Common myeloid progenitor, CD34-positive (primary cell): ENCODE measurements around the gene DIDO1.
A peak's percentile ranks its signal among the peaks of the same experiment; 100 is the strongest.

ENCODE experiments used
- CTCF ChIA-PET: fragments of 350-600 bp; sonication (Branson Sonifier 250); formaldehyde crosslinking; loops from one replicate; lab custom pipeline; 2021; ENCODE audit warnings: antibody characterized with exemption; lab: Charles Lee
- POLR2A ChIA-PET: fragments of 350-600 bp; sonication (Branson Sonifier 250); formaldehyde crosslinking; loops from one replicate; lab custom pipeline; 2021; ENCODE audit warnings: antibody characterized with exemption; lab: Charles Lee
- DNase-seq, 3 donors: peaks; one replicate each; pipeline versions ENCODE4 v3.0.0 to v3.0.0-alpha.2; 2013
- H3K27ac ChIP-seq, 2 experiments: 1 replicate in 1 of 2; 2 replicates in 1 of 2; pipeline ENCODE4 v1.7.0; 2013; ENCODE audit warnings: inconsistent platforms in 2 of 2, low read length in 2 of 2, mild to moderate bottlenecking in 2 of 2, low read depth in 1 of 2, moderate library complexity in 1 of 2; ENCODE audit not compliant: severe bottlenecking in 2 of 2, insufficient read depth in 1 of 2, poor library complexity in 1 of 2
- H3K27me3 ChIP-seq, 5 experiments: replicated peaks in 2 of 5; 1 replicate in 3 of 5; 2 replicates in 2 of 5; pipeline versions ENCODE4 v1.6.1 to v1.7.0; 2013; ENCODE audit warnings: low read length in 4 of 5, mild to moderate bottlenecking in 2 of 5, moderate library complexity in 2 of 5, inconsistent platforms in 1 of 5; ENCODE audit not compliant: insufficient read depth in 5 of 5, control insufficient read depth in 4 of 5
- H3K36me3 ChIP-seq, 4 experiments: 1 replicate in 2 of 4; 2 replicates in 2 of 4; pipeline versions ENCODE4 v1.6.1 to v1.7.0; 2013; ENCODE audit warnings: low read length in 3 of 4, control low read depth in 1 of 4, mild to moderate bottlenecking in 1 of 4; ENCODE audit not compliant: control insufficient read depth in 4 of 4, insufficient read depth in 4 of 4
- H3K4me1 ChIP-seq, 4 experiments: 1 replicate in 3 of 4; 2 replicates in 1 of 4; pipeline versions ENCODE4 v1.6.1 to v1.7.1; 2013; ENCODE audit warnings: low read length in 3 of 4, mild to moderate bottlenecking in 3 of 4, control low read depth in 1 of 4, inconsistent platforms in 1 of 4, moderate library complexity in 1 of 4; ENCODE audit not compliant: control insufficient read depth in 4 of 4, insufficient read depth in 4 of 4; ENCODE audit errors: control extremely low read depth in 1 of 4
- H3K4me3 ChIP-seq, 7 experiments: 1 replicate in 4 of 7; 2 replicates in 3 of 7; pipeline versions ENCODE4 v1.5.1 to v1.7.0; 2013; ENCODE audit warnings: mild to moderate bottlenecking in 7 of 7, low read length in 6 of 7, moderate library complexity in 6 of 7, inconsistent platforms in 2 of 7, low read depth in 2 of 7, control low read depth in 1 of 7; ENCODE audit not compliant: insufficient read depth in 4 of 7, control insufficient read depth in 1 of 7; ENCODE audit errors: extremely low read depth in 1 of 7
- H3K9me3 ChIP-seq, 5 experiments: 1 replicate in 4 of 5; 2 replicates in 1 of 5; pipeline versions ENCODE4 v1.6.1 to v1.7.1; 2013; ENCODE audit warnings: low read length in 4 of 5, mild to moderate bottlenecking in 2 of 5, inconsistent platforms in 1 of 5, low read depth in 1 of 5, moderate library complexity in 1 of 5; ENCODE audit not compliant: control insufficient read depth in 4 of 5, insufficient read depth in 2 of 5; ENCODE audit errors: control extremely low read depth in 1 of 5
- WGBS: methylation state at CpG from one replicate; pipeline ENCODE4 v1.1.5; 2013; ENCODE audit not compliant: insufficient coverage; 5-methylcytosine and 5-hydroxymethylcytosine counted together

DIDO1 gene

DNA sequence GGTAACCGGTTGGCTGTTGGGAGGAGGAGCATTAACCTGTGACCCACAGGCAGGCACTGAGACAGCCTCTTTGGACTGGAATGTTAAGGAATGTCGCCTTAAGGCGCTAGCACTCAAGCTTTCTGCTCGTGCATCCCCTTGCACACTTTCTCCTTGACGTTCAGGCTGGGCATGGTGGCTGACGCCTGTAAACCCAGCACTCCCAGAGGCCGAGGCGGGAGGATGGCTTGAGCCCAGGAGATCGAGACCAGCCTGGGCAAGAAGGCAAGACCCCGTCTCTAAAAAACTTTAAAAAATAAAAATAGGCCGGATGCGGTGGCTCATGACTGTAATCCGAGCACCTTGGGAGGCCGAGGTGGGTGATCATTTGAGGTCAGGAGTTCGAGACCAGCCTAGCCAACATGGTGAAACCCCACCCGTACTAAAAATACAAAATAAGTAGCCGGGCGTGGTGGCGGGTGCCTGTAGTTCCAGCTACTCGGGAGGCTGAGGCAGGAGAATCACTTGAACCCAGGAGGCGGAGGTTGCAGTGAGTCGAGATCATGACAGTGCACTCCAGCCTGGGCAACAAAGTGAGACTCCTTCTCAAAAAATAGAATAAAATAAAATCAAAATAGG lies 9.8 kb upstream of the DIDO1 start:
- Histone ChIP-seq H3K9me3 (no peaks in the 10 kb centered on the region), H3K27ac (peak overlapping the region in 1 of 2 experiments; percentile 2), H3K4me3 (peak overlapping the region in 4 of 7 experiments; percentile 85 to 98 (median 90)), H3K27me3 (no peaks in the 10 kb centered on the region), H3K36me3 (peaks cover 1 to 46% (median 9%) of the 10 kb centered on the region in 4 experiments), H3K4me1 (peaks cover 5 to 48% (median 27%) of the 10 kb centered on the region in 4 experiments)
- WGBS: 98% methylated on average over 21 of the region's 22 CpGs
- no peak for DNase-seq
- ChIA-PET POLR2A (interaction anchor here (0.8 kb wide), 1 partner anchor 23 kb away, joined by 3 read pairs; no protein-coding TSS in a partner anchor), CTCF (interaction anchor here (0.6 to 2.6 kb wide), 14 partner anchors 8 to 41 kb away, joined by 3 to 11 read pairs (median 7); partner anchors contain the start of genes DIDO1 and SLC17A9)

DNA sequence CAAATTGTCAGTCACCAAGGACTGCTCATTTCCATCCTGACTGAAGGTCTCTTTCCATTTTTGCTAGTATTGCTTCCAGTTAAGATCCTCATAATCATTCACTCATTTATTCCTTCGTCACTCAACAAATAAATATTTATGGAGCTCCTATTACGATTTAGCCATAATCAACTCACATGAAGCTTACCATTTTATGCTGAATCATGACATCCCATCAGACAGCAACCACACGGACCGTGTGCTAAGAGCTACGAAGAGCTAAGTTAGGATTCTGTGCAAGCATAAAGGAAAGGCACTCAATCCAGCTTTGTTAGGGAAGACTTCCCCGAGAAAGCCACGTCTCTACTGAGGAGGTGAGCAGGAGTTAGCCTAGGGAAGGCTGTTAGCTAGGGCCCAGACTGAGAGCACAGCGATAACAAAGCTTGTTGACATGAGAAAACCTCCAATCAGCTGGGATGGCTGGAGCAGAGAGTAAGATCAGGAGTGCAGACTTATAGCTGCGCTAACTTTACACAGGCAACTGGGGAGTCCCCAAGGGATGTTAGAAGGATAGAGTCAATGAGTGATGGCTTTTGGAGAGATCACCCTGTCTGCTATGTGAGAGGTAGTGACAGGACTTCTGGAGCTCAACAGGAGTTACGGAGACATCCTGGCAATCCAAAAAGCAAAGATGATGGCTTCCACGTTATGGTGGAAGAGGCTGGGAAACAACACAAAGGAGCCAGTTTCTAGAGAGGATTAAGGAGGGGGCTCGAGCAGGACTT lies 9.1 kb upstream of the DIDO1 start:
- Histone ChIP-seq H3K27me3 (no peaks in the 10 kb centered on the region), H3K27ac (peak overlapping the region in 1 of 2 experiments; percentile 2), H3K4me1 (peaks cover 5 to 45% (median 28%) of the 10 kb centered on the region in 4 experiments), H3K9me3 (no peaks in the 10 kb centered on the region), H3K4me3 (peak overlapping the region in 1 of 7 experiments; percentile 4), H3K36me3 (peaks cover 0 to 41% (median 6%) of the 10 kb centered on the region in 4 experiments)
- DNase-seq: peak in 2 of 3 donors; percentile 36 to 55
- ChIA-PET POLR2A (interaction anchor here (0.9 kb wide), 1 partner anchor 11 kb away, joined by 4 read pairs; no protein-coding TSS in a partner anchor), CTCF (interaction anchor here (0.9 to 2.6 kb wide), 15 partner anchors 9 to 35 kb away, joined by 3 to 11 read pairs (median 6); partner anchors contain the start of gene DIDO1)
- 65% methylated on average over 12 of the region's 12 CpGs for WGBS

DNA sequence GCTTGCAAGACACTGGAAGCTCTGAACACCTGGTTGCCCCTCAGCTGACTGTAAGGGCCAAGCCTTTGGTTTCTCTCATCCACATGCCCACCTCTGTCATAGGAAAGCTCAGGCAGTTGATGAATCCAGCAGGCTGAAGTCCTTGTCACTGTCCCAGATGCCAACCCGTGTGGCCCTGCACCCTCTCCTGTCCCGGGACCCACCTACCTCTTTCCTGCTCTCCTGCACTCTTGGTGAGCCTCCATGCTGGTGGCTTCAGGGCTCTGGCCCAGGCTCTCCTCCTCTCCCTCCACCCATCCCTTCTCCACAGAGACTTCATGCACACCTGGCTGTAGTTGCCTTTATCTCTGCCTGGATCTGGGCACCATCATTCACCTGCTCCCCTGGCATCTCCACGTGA lies 7.7 kb upstream of the DIDO1 start:
- WGBS: 93% methylated on average over 3 of the region's 3 CpGs
- no peak for DNase-seq
- ChIA-PET CTCF (interaction anchor here (1.3 to 2.6 kb wide), 9 partner anchors 9 to 39 kb away, joined by 3 to 11 read pairs (median 7); no protein-coding TSS in a partner anchor), POLR2A (no interaction called here)
- Histone ChIP-seq H3K9me3 (no peaks in the 10 kb centered on the region), H3K27ac (no peak overlapping the region), H3K4me3 (no peak overlapping the region), H3K36me3 (peaks cover 0 to 41% (median 6%) of the 10 kb centered on the region in 4 experiments), H3K4me1 (peaks cover 5 to 46% (median 30%) of the 10 kb centered on the region in 4 experiments), H3K27me3 (no peaks in the 10 kb centered on the region)

DNA sequence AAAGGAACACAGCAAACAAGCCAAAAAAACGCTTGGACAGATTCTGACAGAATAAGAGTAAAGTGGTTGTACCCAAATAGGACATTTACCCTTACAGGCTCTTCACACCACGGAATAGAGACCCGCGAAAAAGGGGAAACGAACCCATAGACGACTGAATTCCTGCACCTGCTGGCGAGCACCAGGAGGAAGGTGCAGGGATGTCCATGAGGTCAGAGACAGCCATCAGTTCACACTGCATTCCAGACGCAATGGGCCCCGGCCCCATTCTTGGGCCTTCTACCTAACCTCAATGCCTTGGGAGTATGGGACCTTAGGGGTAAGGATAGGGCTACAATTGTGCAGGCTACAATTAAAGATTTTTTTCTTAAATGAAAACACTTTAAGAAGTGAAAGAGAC lies 5.2 kb upstream of the DIDO1 start:
- POLR2A ChIA-PET: no interaction called here
- DNase-seq: no peak
- Histone ChIP-seq H3K27ac (no peak overlapping the region), H3K27me3 (no peaks in the 10 kb centered on the region), H3K9me3 (no peaks in the 10 kb centered on the region), H3K4me1 (peaks cover 8 to 55% (median 45%) of the 10 kb centered on the region in 4 experiments), H3K36me3 (peaks cover 0 to 41% (median 6%) of the 10 kb centered on the region in 4 experiments), H3K4me3 (no peak overlapping the region)
- WGBS: 90% methylated on average over 2 of the region's 9 CpGs
- CTCF ChIA-PET: no interaction called here

DNA sequence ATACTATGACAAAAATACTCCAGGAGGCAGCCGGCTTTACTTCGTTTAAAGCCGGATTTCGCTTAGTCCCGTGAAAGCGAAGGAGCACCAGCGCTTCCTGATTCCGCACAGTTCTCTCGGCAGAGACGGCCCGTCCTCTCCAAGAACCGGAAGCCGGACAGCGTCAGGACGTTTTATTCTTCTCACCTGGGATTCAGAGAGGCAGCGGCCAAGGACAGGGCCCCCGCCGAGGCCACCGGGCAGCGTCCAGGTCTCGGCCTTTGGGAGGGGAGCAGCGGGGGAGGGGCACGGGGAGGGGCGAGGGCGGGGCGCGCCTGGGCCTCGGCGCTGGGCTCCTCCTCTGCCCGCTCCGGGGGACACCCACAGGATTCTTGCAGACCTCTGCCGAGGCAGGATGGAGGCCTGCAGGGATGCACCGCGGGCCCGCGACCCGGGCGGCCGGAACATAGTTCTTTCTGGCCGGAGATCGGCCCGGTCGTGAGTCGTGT lies 2.8 kb upstream of the DIDO1 start:
- WGBS: under 1% methylated on average over 37 of the region's 44 CpGs
- CTCF ChIA-PET: interaction anchor here (1.3 to 5.4 kb wide), 3 partner anchors 14 to 28 kb away, joined by 4 to 41 read pairs (median 18); no protein-coding TSS in a partner anchor
- Histone ChIP-seq H3K4me3 (peak overlapping the region; percentile 62 to 97 (median 79)), H3K27me3 (no peaks in the 10 kb centered on the region), H3K4me1 (peaks cover 19 to 58% (median 47%) of the 10 kb centered on the region in 4 experiments), H3K27ac (peak overlapping the region; percentile 70 to 83), H3K9me3 (no peaks in the 10 kb centered on the region), H3K36me3 (peaks cover 0 to 27% (median 4%) of the 10 kb centered on the region in 4 experiments)
- POLR2A ChIA-PET: interaction anchor here (1.5 kb wide), 1 partner anchor 10 kb away, joined by 6 read pairs; no protein-coding TSS in a partner anchor
- peak; percentile 42 to 54 (median 43) for DNase-seq

DNA sequence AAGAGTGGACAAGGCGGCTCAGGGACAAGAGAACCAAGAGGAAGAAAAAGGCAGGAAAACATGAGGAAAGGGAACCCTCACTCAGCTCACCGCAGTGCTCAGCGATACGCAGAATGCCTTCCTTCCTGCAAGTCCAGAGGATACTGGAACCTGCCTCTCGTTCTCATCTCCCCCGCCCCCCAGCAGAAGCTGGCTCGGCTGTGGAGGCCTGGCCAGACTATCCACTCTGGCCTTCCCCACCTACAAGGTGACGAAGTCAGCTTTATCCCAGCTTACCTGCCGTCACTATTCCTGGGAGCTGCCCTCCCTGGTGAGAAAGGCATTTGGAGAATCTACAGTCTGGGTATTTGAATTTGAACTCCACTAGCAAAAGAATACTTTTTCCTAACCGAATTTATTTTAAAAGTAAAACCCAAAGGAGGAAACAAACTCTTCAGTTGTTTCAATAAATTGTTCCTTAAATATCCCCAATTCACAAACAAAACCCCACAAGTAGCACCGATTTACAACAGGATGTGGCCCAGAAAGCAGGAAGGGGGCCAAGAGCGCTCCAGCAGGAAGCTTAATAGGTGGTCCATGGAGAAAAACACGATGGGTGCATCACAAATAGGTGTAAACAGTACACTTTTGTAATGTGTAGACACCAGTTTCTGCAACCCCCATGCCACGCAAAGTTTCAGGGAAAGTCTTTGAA lies 2.1 kb upstream of the DIDO1 start:
- 2% methylated on average over 12 of the region's 14 CpGs for WGBS
- Histone ChIP-seq H3K4me3 (peak overlapping the region in 6 of 7 experiments; percentile 70 to 97 (median 84)), H3K27ac (peak overlapping the region; percentile 70 to 83), H3K36me3 (peaks cover 0 to 20% (median 2%) of the 10 kb centered on the region in 4 experiments), H3K9me3 (no peaks in the 10 kb centered on the region), H3K4me1 (peaks cover 20 to 65% (median 51%) of the 10 kb centered on the region in 4 experiments), H3K27me3 (no peaks in the 10 kb centered on the region)
- DNase-seq: peak in 1 of 3 donors; percentile 19
- ChIA-PET CTCF (interaction anchor here (1.0 to 5.4 kb wide), 7 partner anchors 9 to 28 kb away, joined by 3 to 41 read pairs (median 10); partner anchors contain the start of gene GID8), POLR2A (interaction anchor here (1.5 kb wide), 1 partner anchor 10 kb away, joined by 6 read pairs; no protein-coding TSS in a partner anchor)
